Rectal smooth muscle tissue (tissue), 1 donor: ENCODE measurements around the gene URAD.

Experiments
- H3K27ac ChIP-seq: one replicate; pipeline ENCODE4 v1.7.0; 2013; ENCODE audit warnings: low read depth, low read length, inconsistent platforms
- H3K27me3 ChIP-seq: one replicate; pipeline ENCODE4 v1.7.0; 2013; ENCODE audit warnings: low read length; ENCODE audit not compliant: control insufficient read depth, insufficient read depth
- H3K36me3 ChIP-seq: one replicate; pipeline ENCODE4 v1.7.0; 2013; ENCODE audit warnings: low read length; ENCODE audit not compliant: control insufficient read depth, insufficient read depth
- H3K4me1 ChIP-seq: one replicate; pipeline ENCODE4 v1.7.0; 2013; ENCODE audit warnings: low read length; ENCODE audit not compliant: control insufficient read depth, insufficient read depth
- H3K4me3 ChIP-seq: one replicate; pipeline ENCODE4 v1.7.0; 2013; ENCODE audit warnings: low read length
- H3K9ac ChIP-seq: one replicate; pipeline ENCODE4 v1.7.0; 2013; ENCODE audit warnings: low read length

URAD gene

DNA sequence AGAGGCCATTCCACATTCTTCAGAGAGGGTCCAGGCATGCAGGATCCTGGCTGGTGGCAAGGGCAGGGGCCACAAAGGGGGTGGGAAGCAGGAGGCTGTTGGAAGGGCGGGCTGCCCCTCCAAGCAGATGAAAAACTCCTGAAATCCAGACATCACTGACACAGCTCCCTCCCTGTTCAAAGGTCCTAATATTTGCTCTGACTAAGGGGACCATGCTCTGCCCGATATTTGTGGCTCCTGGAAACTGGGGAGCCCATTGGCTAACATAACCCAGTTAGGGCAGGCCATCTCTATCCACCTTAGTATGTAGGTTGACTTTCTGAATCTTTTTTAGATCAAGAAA, 16.0 kb downstream of the URAD start:
- H3K27me3 ChIP-seq: peaks cover 22% of the 10 kb centered on the region
- H3K9ac ChIP-seq: no peak overlapping the region
- no peaks in the 10 kb centered on the region for H3K4me1 ChIP-seq
- H3K36me3 ChIP-seq: no peaks in the 10 kb centered on the region
- H3K27ac ChIP-seq: no peak overlapping the region
- H3K4me3 ChIP-seq: no peak overlapping the region

DNA sequence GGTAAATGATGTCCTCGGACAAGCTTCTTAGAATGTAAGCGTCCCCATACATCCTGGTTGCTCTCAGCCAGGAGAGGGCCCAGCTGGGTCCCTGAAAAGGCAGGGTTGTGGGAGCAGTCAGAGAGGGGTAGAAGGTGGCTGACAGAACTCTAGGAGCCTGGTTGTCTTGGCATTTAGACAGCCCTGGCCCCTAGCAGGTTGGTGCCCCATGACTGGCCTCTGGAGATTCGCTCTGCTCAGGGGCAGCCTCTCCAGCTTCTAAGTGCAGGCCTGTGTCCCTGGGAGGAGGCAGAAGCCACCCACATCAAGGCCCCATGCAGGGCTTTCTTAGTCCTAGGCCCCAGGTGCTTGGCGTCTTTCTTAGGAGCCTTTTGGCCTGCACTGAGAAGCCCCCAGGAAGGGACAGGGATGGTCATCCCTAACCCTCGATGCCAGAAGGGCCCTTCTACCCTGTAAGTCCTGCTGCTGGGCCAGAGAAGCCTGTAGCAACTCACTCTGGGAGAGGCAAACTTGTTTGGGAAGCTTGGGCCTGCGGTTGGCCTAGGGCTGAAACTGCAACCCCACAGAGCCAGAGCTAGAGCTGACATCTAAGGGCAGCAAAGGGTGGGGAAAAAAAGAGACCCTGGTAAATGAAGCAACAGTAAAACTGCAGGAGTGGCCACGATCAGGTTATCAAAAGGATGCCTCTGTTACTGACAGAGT, 16.6 kb downstream of the URAD start:
- H3K27me3 ChIP-seq: peaks cover 22% of the 10 kb centered on the region
- H3K9ac ChIP-seq: no peak overlapping the region
- no peak overlapping the region for H3K27ac ChIP-seq
- H3K4me3 ChIP-seq: no peak overlapping the region
- no peaks in the 10 kb centered on the region for H3K36me3 ChIP-seq
- no peaks in the 10 kb centered on the region for H3K4me1 ChIP-seq

DNA sequence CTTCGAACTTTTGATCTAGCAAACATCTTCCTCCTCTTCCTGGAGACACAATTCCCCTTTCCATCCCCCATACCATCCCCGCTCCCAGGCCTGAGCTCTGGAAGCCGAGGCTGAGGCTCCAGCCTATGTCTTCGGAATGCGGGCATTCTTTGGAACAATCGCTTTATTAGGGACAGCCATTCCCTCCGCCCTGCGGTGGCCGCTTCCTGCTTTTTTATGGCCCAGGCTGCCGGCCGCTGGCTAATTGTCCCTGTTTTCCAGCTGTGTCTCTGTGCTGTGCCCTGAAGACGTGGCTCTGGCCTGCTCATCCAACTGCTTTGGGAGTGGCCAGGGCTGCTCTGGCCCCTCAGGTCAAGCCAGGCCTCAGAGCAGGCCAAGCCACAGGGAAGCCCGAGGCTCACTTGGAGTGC, 17.3 kb downstream of the URAD start:
- no peaks in the 10 kb centered on the region for H3K4me1 ChIP-seq
- H3K27ac ChIP-seq: no peak overlapping the region
- H3K27me3 ChIP-seq: peaks cover 25% of the 10 kb centered on the region
- no peaks in the 10 kb centered on the region for H3K36me3 ChIP-seq
- no peak overlapping the region for H3K9ac ChIP-seq
- peak overlapping the region; percentile 25 for H3K4me3 ChIP-seq

DNA sequence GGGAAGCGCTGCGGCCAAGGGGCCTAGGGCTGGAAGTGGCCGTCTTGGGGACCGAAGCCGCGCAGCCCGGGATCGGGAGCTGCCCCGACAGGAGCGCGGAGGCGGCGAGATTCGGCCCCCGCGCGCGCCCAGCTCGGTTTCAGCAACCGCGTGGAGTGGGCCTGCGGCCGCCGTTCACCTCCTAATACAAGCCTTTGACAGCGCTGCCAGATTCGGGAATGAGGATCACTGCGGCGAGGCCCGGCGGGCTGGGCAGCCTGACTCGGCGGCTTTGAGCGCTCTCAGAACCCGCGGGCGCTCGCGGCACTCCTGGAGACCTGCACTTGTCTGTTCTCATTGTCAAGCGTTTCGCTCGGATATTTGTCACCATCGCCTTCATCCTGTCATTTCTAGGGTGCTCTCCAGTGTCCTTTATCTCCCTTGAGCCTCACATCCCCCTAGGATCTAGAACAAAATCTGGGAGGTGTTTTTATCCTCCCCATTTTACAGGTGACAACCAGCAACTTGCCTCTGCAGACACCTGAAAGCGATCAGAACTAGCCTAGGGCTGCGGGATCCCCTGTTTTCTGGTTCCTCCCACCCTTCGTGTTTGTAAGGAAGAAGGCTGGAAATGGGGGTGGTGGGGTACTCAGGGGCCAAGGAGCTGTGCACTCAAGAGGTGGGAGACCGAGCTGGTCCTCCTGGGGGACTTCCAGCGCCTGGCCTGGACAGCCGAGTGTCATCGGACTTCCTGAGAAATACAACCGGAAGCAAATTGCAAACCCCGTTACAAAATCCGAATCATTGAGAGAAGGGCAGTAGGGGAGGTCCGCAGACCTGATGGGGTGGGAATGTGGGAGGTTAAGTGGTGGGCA, 17.9 kb downstream of the URAD start:
- H3K36me3 ChIP-seq: no peaks in the 10 kb centered on the region
- H3K27me3 ChIP-seq: peaks cover 25% of the 10 kb centered on the region
- H3K9ac ChIP-seq: no peak overlapping the region
- H3K4me3 ChIP-seq: peak overlapping the region; percentile 25
- no peaks in the 10 kb centered on the region for H3K4me1 ChIP-seq
- H3K27ac ChIP-seq: no peak overlapping the region

DNA sequence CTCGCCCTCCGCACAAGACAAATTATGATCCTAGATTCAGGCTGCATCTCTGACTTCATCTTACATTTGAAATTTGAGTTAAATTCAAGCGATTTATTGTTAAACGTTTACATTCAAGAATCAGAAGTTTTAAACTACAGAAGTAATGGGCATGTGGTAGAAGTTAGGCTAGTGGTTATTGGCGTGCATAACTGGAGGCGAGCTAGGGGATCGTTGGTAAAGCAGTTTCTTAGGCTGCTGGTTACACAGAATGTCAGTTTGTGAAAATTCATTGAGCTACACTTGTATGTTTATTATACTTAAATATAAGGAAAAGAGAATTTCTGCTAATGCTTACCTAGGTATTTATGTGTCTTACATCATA, 18.6 kb downstream of the URAD start:
- Histone ChIP-seq H3K4me3 (peak overlapping the region; percentile 25), H3K27ac (no peak overlapping the region), H3K9ac (no peak overlapping the region), H3K4me1 (no peaks in the 10 kb centered on the region), H3K36me3 (no peaks in the 10 kb centered on the region), H3K27me3 (peaks cover 29% of the 10 kb centered on the region)

DNA sequence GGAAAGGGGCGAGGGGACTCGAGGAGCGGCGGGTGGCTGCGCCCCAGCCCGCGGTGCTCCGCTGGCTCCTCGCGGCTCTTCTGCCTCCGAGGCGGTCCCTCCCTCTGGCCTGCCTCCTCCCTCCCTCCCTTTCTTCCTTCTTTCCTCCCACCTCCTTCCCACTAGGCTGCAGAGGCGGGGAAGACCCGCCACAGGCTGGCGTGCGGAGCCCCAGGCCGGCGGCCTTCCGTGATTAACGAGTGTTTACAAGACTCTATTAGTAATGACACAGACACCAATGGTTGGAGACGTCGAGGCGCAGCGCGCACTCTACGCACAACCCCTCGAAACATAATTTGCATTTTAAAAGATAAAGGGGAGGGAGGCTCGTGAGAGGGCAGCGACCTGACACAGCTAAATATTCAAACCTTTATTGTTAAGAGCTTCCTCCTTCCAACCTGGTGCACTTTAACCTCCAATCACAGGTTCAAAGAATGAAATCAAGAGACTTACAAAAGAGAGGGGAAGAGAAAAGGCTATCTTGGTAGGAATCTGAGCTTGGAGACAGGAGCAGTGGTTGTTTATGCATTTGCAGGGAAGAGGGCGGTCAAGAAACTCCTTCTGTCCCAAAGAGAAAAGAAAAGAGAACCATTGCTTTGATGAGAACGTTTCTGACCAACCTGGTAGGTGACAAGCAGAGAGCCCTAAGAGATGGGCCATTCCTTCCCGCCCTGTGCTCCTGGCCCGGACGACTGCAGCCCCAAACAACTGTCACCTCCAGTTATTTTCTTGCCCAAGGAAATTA, 19.2 kb downstream of the URAD start, which contains the start of gene CDX2:
Gene CDX2, minus strand, starts transcription at position 234 of the 784 bp plus-strand sequence. CDS start 309 bp downstream, outside the sequence.
- Histone ChIP-seq H3K27ac (no peak within 1 kb of the TSS), H3K27me3 (peaks cover 32% of the 10 kb centered on the region), H3K36me3 (no peaks in the 10 kb centered on the region), H3K9ac (peak within 1 kb of the TSS; percentile 68), H3K4me3 (peak within 1 kb of the TSS; percentile 78), H3K4me1 (no peaks in the 10 kb centered on the region)

DNA sequence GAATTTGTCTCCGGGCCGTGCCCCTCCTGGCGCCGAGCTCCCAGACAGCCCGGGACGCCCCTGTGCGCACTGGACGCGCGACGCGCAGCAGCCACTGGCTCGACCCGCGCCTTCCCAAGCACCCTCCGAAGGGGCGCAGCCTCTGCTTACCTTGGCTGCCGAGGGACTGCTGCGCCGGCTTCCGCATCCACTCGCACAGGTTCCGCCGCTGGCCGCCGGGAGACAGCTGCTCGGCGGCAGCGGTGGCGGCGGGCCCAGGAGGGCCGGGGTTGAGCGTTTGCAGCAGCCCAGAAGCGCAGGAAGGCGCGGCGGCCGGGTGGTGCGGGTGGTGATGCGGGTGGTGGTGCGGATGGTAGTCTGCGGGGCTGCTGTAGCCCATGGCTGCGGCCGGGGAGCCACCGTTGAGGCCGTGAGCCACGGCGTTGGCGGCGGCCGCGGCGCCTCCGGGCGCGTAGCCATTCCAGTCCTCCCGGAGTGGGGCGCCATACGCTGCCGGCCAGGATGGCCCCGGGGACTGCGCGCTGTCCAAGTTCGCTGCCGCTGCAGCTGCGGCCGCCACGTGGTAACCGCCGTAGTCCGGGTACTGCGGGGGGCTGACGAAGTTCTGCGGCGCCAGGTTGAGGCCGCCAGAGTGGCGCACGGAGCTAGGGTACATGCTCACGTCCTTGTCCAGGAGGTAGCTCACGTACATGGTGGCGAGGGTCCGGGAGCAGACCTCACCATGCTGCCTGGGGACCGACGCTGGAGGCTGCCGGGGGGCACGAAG, 20.0 kb downstream of the URAD start:
- H3K27ac ChIP-seq: no peak overlapping the region
- H3K4me3 ChIP-seq: peak overlapping the region; percentile 78
- H3K36me3 ChIP-seq: no peaks in the 10 kb centered on the region
- H3K4me1 ChIP-seq: no peaks in the 10 kb centered on the region
- peak overlapping the region; percentile 68 for H3K9ac ChIP-seq
- H3K27me3 ChIP-seq: peaks cover 32% of the 10 kb centered on the region

DNA sequence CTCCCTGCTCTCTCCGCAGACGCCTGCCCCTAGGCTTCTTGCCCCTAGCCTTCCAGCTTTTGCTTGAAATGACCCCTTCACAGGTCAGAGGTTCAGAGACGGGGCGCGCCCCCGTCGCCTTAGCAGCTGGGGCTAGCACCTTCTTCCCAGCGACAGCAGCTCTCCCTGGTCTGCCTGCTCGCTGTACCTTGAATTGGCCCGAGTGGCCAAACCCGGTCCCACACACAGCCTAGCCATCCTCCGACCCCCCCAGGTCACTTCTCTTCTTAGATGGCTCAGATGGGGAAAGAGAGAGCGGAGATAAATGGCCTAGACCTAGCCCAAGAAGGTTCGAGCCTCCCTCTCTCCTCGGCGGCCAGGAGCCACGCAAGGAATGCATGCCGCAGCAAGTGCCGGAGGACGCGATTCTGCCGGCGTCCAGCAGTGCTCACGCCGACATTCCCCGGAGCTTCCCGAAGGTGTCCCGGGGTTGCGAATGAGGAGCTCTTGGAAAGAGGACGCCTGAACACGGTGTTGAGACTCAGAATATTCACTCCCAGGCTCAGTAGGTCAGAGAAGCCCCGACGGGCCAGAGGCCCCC, 20.7 kb downstream of the URAD start:
- Histone ChIP-seq H3K36me3 (no peaks in the 10 kb centered on the region), H3K9ac (peak overlapping the region; percentile 78), H3K27me3 (peaks cover 30% of the 10 kb centered on the region), H3K4me1 (no peaks in the 10 kb centered on the region), H3K27ac (no peak overlapping the region), H3K4me3 (peak overlapping the region; percentile 78)

DNA sequence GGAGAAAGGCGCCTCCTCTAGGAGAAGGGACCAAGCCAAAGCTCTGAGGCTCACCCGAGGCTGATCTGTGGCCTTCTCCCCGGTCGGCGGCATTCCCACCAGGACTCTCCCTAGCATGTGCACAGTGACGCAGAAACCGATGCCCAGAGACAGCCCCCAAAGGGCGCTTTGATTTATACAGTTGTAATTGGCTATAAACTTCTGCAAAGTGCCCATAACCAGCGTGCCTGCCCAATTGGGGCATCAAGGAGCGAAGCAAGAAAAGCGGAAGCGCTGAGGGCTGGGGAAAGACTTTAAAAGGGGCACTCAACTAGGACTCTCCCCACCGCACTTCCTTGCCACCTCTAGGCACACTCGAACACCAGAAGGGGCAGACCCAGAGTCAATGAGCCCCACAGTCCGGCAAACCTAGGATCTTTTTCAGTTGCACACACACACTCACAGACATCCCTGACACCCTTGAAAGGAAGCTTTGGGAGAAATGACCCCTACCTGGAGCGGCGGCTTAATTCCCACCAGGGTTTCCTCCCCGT, 21.2 kb downstream of the URAD start:
- Histone ChIP-seq H3K36me3 (no peaks in the 10 kb centered on the region), H3K27me3 (peaks cover 30% of the 10 kb centered on the region), H3K27ac (no peak overlapping the region), H3K4me1 (no peaks in the 10 kb centered on the region), H3K4me3 (peak overlapping the region; percentile 78), H3K9ac (peak overlapping the region; percentile 78)

DNA sequence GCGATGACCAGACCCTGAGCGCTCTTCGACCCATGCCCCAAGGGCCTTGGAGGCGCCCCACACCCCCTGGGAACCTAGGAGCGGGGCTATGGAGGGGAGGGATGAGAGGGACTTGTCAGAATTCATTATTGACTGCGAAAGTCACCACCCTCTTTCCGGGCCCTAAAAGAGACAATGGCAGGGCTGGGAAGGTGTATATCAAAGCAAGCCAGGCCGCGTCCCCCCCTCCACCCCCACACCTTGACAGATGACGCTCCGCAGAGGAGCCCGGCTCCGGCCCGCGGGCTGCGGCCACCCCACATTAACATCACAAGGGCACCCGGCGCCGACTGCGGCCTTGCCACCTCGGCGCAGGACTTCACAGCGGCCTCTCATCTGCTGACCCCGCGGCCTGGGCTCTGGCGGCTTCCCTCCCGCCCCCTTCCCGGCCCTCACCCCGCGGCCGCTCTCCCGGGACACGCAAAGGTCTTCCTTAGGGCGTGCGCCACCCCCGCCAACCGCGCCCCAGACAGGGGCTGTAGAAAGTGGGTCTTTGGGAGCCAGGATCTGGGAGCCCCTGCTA, 21.8 kb downstream of the URAD start:
- H3K9ac ChIP-seq: peak overlapping the region; percentile 38
- H3K4me1 ChIP-seq: no peaks in the 10 kb centered on the region
- no peaks in the 10 kb centered on the region for H3K36me3 ChIP-seq
- H3K27ac ChIP-seq: no peak overlapping the region
- H3K27me3 ChIP-seq: peaks cover 31% of the 10 kb centered on the region
- peak overlapping the region; percentile 78 for H3K4me3 ChIP-seq
